ENCODE results near the gene GMDS. TPM values are rescaled to one million over a fixed set of nuclear protein-coding genes. Genes with fewer than 3 reads are reported as not detected.

The GMDS gene
- total and polyA plus RNA-seq, 2 experiments from 2014 or later: 30.1 to 36.5 TPM

GRCh38 chr6:1620504-1621069 lies 624.8 kb downstream of the GMDS start:
- no peaks in the 10 kb centered on the region for H3K36me3 ChIP-seq (ENCODE audit: insufficient read depth)
- peak overlapping the region; percentile 58 for H3K4me3 ChIP-seq
- H3K4me1 ChIP-seq (ENCODE audit: insufficient read depth): peaks cover 55% of the 10 kb centered on the region
- no peaks in the 10 kb centered on the region for H3K9me2 ChIP-seq (ENCODE audit: insufficient read depth)
- DNase-seq (ENCODE audit: low spot score) (peak; percentile 38), ATAC-seq (peak; percentile 9)
- no peaks in the 10 kb centered on the region; the same call in 2 of the 3 replicates for H3K36me3 Mint-ChIP-seq (ENCODE audit: low read depth)
- H3K27me3 Mint-ChIP-seq (ENCODE audit: insufficient read depth, low read depth, poor library complexity): peaks cover 99% of the 10 kb centered on the region
- peaks cover 46% of the 10 kb centered on the region for H4K20me1 ChIP-seq (replicated peaks; ENCODE audit: insufficient read depth)
- peak overlapping the region; percentile 28; the same call in 1 of the 2 replicates for H2AFZ ChIP-seq
- H3K9me3 Mint-ChIP-seq: peaks cover 5% of the 10 kb centered on the region; the same call in 2 of the 3 replicates
- no peak overlapping the region for H3K27ac ChIP-seq (ENCODE audit: low read depth)
- peak overlapping the region; percentile 85 for H3K4me2 ChIP-seq
- peaks cover 30% of the 10 kb centered on the region for H3K4me1 Mint-ChIP-seq
- H3K4me3 Mint-ChIP-seq: 0 out of 3 replicates have a peak overlapping the region, but pooled peaks have one; percentile 30
- no peak for TF ChIP-seq JUNB (IDR thresholded peaks at IDR 0.05; ENCODE audit: unreplicated experiment)
- TF ChIP-seq EZH2 (IDR thresholded peaks at IDR 0.05; ENCODE audit: low read depth, unreplicated experiment): peak; percentile 32
- no peaks in the 10 kb centered on the region for H3K79me2 ChIP-seq (replicated peaks; ENCODE audit: insufficient read depth)
- peaks cover 100% of the 10 kb centered on the region for H3K27me3 ChIP-seq (ENCODE audit: insufficient read depth)
- H3K27ac Mint-ChIP-seq: no peak overlapping the region
- H3F3A ChIP-seq (replicated peaks; ENCODE audit: low read depth): peaks cover 23% of the 10 kb centered on the region; the same call in 1 of the 2 replicates

DNA sequence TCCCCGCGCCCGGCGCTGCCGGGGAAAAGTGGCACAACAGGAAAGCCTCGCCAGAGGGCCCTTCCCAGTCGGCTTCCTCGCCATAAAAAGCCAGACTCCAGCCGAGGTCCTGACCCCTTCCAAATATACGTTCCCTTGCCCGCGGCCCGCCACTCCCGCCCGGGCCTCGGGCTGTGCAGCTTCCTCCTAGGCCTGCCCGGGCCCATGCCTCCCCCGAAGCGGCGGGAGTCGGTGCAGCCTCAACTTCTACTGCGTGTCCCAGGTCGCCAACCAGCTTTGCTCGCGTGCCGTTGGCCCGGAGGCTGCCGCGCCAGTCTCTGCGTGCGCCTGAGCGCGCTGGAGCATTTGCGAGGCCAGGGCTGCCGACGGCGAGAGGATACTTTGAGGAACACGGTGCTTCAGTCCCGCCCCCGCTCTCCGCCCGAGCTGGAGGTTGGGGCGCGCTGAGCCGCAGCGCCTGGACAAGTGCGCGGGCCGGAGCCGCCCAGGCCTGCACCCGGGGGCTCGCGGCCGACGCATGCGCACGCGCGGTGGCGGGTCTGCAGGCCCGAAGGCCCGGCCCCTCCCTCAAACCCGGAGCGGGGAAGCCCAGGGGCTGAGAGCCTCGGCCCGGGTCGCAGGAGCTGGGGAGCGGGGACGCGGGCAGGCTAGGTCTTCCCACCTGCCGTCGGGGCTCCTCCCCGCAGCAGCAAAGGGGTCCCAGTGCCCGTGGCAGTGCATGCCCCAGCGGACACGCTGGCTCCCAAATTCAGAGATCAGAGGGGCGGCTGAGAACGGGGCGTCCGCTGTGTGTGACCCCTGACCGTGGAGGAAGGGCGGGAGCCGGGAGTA lies 625.5 kb downstream of the GMDS start:
- Histone ChIP-seq H3K27me3 (ENCODE audit: insufficient read depth) (peaks cover 100% of the 10 kb centered on the region), H3K4me1 (ENCODE audit: insufficient read depth) (peaks cover 49% of the 10 kb centered on the region), H3F3A (replicated peaks; ENCODE audit: low read depth) (peaks cover 24% of the 10 kb centered on the region; the same call in 1 of the 2 replicates), H3K4me3 (peak overlapping the region; percentile 58), H3K36me3 (ENCODE audit: insufficient read depth) (no peaks in the 10 kb centered on the region), H3K27ac (ENCODE audit: low read depth) (no peak overlapping the region), H4K20me1 (replicated peaks; ENCODE audit: insufficient read depth) (peaks cover 41% of the 10 kb centered on the region), H3K4me2 (peak overlapping the region; percentile 85), H3K79me2 (replicated peaks; ENCODE audit: insufficient read depth) (no peaks in the 10 kb centered on the region), H2AFZ (peak overlapping the region; percentile 80; the same call in 1 of the 2 replicates), H3K9me2 (ENCODE audit: insufficient read depth) (no peaks in the 10 kb centered on the region)
- peak; percentile 40 for ATAC-seq
- peaks cover 5% of the 10 kb centered on the region; the same call in 2 of the 3 replicates for H3K9me3 Mint-ChIP-seq
- no peaks in the 10 kb centered on the region; the same call in 2 of the 3 replicates for H3K36me3 Mint-ChIP-seq (ENCODE audit: low read depth)
- peaks cover 24% of the 10 kb centered on the region for H3K4me1 Mint-ChIP-seq
- H3K27ac Mint-ChIP-seq: no peak overlapping the region
- peak; percentile 75 for DNase-seq (ENCODE audit: low spot score)
- peak; percentile 78 for TF ChIP-seq EZH2 (IDR thresholded peaks at IDR 0.05; ENCODE audit: low read depth, unreplicated experiment)
- TF ChIP-seq ZNF331 (CRISPR knock-in tag; IDR thresholded peaks at IDR 0.05; ENCODE audit: low read depth): no peak
- TF ChIP-seq EZH2phosphoT487 (IDR thresholded peaks at IDR 0.05; ENCODE audit: unreplicated experiment): peak; percentile 82
- no peak for TF ChIP-seq NANOG (IDR thresholded peaks at IDR 0.05; ENCODE audit: borderline replicate concordance)
- peaks cover 98% of the 10 kb centered on the region for H3K27me3 Mint-ChIP-seq (ENCODE audit: insufficient read depth, low read depth, poor library complexity)
- peak overlapping the region; percentile 46; the same call in 2 of the 3 replicates for H3K4me3 Mint-ChIP-seq

DNA sequence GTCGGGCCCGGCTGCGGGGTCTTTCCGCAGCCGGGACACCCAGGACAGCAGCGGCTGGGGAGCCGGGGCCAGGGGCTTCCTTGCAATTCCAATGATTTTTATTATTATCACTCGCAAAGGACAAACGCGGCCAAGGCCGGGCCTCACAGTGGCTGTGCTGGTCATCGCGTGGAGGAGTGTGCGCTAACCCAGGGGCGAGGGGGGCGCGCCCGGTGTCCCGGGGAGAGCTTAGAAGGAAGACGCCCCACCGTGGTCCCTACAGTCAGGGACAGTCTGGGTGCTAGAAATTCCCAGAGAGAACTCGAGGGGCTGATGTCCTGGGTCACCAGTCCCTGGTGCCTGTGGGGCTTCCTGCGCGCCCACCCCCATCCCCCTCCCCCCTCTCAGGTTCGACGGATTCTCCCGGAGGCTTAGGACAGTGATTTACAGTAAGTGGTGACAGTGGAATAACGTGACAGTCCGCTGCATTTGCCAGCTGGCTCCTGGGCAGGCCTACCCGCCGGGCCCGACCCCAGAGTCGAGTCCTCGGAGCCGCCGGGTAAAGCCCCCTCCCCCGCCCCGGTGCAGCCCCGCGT lies 626.2 kb downstream of the GMDS start:
- peaks cover 24% of the 10 kb centered on the region for H3K4me1 Mint-ChIP-seq
- H3K27me3 ChIP-seq (ENCODE audit: insufficient read depth): peaks cover 100% of the 10 kb centered on the region
- TF ChIP-seq ZNF331 (CRISPR knock-in tag; IDR thresholded peaks at IDR 0.05; ENCODE audit: low read depth): no peak
- TF ChIP-seq, protein P1, sequence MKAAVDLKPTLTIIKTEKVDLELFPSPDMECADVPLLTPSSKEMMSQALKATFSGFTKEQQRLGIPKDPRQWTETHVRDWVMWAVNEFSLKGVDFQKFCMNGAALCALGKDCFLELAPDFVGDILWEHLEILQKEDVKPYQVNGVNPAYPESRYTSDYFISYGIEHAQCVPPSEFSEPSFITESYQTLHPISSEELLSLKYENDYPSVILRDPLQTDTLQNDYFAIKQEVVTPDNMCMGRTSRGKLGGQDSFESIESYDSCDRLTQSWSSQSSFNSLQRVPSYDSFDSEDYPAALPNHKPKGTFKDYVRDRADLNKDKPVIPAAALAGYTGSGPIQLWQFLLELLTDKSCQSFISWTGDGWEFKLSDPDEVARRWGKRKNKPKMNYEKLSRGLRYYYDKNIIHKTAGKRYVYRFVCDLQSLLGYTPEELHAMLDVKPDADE (IDR thresholded peaks at IDR 0.05): no peak
- no peak for TF ChIP-seq EZH2phosphoT487 (IDR thresholded peaks at IDR 0.05; ENCODE audit: unreplicated experiment)
- peak; percentile 14 for TF ChIP-seq EZH2 (IDR thresholded peaks at IDR 0.05; ENCODE audit: low read depth, unreplicated experiment)

More for the DNA sequence above, 626.2 kb downstream of the GMDS start:
- Histone ChIP-seq H3F3A (replicated peaks; ENCODE audit: low read depth) (peaks cover 24% of the 10 kb centered on the region; the same call in 1 of the 2 replicates), H3K4me2 (peak overlapping the region; percentile 85), H3K79me2 (replicated peaks; ENCODE audit: insufficient read depth) (no peaks in the 10 kb centered on the region), H3K9me2 (ENCODE audit: insufficient read depth) (no peaks in the 10 kb centered on the region), H3K4me1 (ENCODE audit: insufficient read depth) (peaks cover 49% of the 10 kb centered on the region), H3K27ac (ENCODE audit: low read depth) (no peak overlapping the region), H4K20me1 (replicated peaks; ENCODE audit: insufficient read depth) (peaks cover 41% of the 10 kb centered on the region), H2AFZ (no peak overlapping the region), H3K4me3 (peak overlapping the region; percentile 58), H3K36me3 (ENCODE audit: insufficient read depth) (no peaks in the 10 kb centered on the region)
- DNase-seq (ENCODE audit: low spot score) (no peak), ATAC-seq (no peak)
- Mint-ChIP-seq H3K9me3 (peaks cover 5% of the 10 kb centered on the region; the same call in 2 of the 3 replicates), H3K4me3 (peak overlapping the region; percentile 16; the same call in 1 of the 3 replicates), H3K36me3 (ENCODE audit: low read depth) (no peaks in the 10 kb centered on the region; the same call in 2 of the 3 replicates), H3K27ac (no peak overlapping the region), H3K27me3 (ENCODE audit: insufficient read depth, low read depth, poor library complexity) (peaks cover 96% of the 10 kb centered on the region)
